Astrocyte (in vitro differentiated cells and primary cell): ENCODE results near the gene YTHDF1. TPM values are rescaled to one million over a fixed set of nuclear protein-coding genes. Genes with fewer than 3 reads are reported as not detected.

ENCODE experiments used
- DNase-seq: peaks from one replicate; pipeline ENCODE4 v3.0.0-alpha.2; 2010; ENCODE audit warnings: low read depth
- FAIRE-seq: peaks from 2 replicates; lab custom pipeline; 2011; peaks lifted over from hg19 to GRCh38; lab: Jason Lieb, UNC
- H2AFZ ChIP-seq: 2 replicates; pipeline ENCODE4 v1.6.0; 2012; ENCODE audit warnings: low read depth, low read length, inconsistent platforms
- H3K27ac ChIP-seq: 2 replicates; pipeline ENCODE4 v1.5.1; 2011; ENCODE audit warnings: low read depth, low read length, inconsistent platforms
- H3K27me3 ChIP-seq: 2 replicates; pipeline ENCODE4 v1.6.0; 2011; ENCODE audit warnings: low read length, inconsistent platforms; ENCODE audit not compliant: insufficient read depth
- H3K36me3 ChIP-seq: 2 replicates; pipeline ENCODE4 v1.5.1; 2011; ENCODE audit warnings: low read length, inconsistent platforms; ENCODE audit not compliant: insufficient read depth
- H3K4me1 ChIP-seq: 2 replicates; pipeline ENCODE4 v1.5.1; 2011; ENCODE audit warnings: low read length, inconsistent platforms; ENCODE audit not compliant: insufficient read depth
- H3K4me2 ChIP-seq: 2 replicates; pipeline ENCODE4 v1.6.0; 2012; ENCODE audit warnings: low read length, inconsistent platforms
- H3K4me3 ChIP-seq: 2 replicates; pipeline ENCODE4 v1.5.1; 2011; ENCODE audit warnings: low read depth, mild to moderate bottlenecking, low read length, inconsistent platforms; ENCODE audit not compliant: insufficient read depth
- H3K79me2 ChIP-seq: 2 replicates; pipeline ENCODE4 v1.6.0; 2012; ENCODE audit warnings: mild to moderate bottlenecking, low read length, inconsistent platforms; ENCODE audit not compliant: insufficient read depth
- H3K9ac ChIP-seq: 2 replicates; pipeline ENCODE4 v1.6.0; 2012; ENCODE audit warnings: mild to moderate bottlenecking, low read length, inconsistent platforms
- H3K9me3 ChIP-seq: 2 replicates; pipeline ENCODE4 v1.5.1; 2012; ENCODE audit warnings: low read depth, mild to moderate bottlenecking, low read length, inconsistent platforms; ENCODE audit not compliant: insufficient read depth
- H4K20me1 ChIP-seq: 2 replicates; pipeline ENCODE4 v1.6.0; 2012; ENCODE audit warnings: low read length, inconsistent platforms; ENCODE audit not compliant: insufficient read depth
- H3K27ac Mint-ChIP-seq: one replicate; pipeline ENCODE4 v1.8.0; 2021; ENCODE audit warnings: mild to moderate bottlenecking, mixed read lengths; ENCODE audit not compliant: unreplicated experiment
- H3K27me3 Mint-ChIP-seq: one replicate; pipeline ENCODE4 v1.8.0; 2021; ENCODE audit warnings: low read depth, mixed read lengths; ENCODE audit not compliant: unreplicated experiment
- H3K36me3 Mint-ChIP-seq: one replicate; pipeline ENCODE4 v1.8.0; 2021; ENCODE audit warnings: low read depth, mixed read lengths; ENCODE audit not compliant: unreplicated experiment
- H3K4me1 Mint-ChIP-seq: one replicate; pipeline ENCODE4 v1.8.0; 2021; ENCODE audit warnings: low read depth, mixed read lengths; ENCODE audit not compliant: unreplicated experiment
- H3K4me3 Mint-ChIP-seq: one replicate; pipeline ENCODE4 v1.8.0; 2021; ENCODE audit warnings: mild to moderate bottlenecking, moderate library complexity, mixed read lengths; ENCODE audit not compliant: unreplicated experiment
- H3K9me3 Mint-ChIP-seq: one replicate; pipeline ENCODE4 v1.8.0; 2021; ENCODE audit warnings: mild to moderate bottlenecking, mixed read lengths; ENCODE audit not compliant: unreplicated experiment
- EZH2 ChIP-seq: IDR thresholded peaks from 2 replicates; pipeline ENCODE4 v1.6.1; 2012; ENCODE audit warnings: mild to moderate bottlenecking, low read length, inconsistent platforms; ENCODE audit not compliant: insufficient read depth
- total RNA-seq: library from RNA; stranded (reverse); gene quantifications from 2 replicates; pipeline ENCODE4 v1.2.1, GENCODE V29; 2021
- TF ChIP-seq, protein P1 (sequence below): IDR thresholded peaks from 2 replicates; pipeline ENCODE4 v1.5.1; 2011; ENCODE audit warnings: low read depth, mild to moderate bottlenecking, inconsistent platforms, low read length, moderate library complexity; ENCODE audit not compliant: insufficient read depth

YTHDF1 gene
- total RNA-seq, 1 donor from 2014 or later, result 107 TPM

DNA sequence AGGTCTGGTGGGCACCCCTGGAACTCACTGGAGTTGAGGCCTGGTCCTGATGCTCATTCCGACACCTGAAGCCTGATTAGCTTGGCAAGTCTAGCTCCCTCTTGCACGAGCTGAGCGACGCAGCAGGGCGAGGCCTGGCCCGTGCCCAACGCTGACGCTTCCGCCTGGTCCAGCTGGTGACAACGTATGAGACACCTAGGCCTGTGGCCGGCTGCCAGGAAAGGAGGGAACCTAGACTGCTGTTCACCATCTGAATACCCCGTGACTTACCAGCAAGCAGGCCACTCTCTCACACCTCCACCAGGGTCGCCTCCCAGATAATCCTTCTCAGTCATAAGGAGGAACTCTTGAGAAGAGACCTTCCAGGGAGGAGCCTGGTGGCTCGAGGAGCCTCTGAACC lies 24.5 kb downstream of the YTHDF1 start:
- TF ChIP-seq, protein P1, sequence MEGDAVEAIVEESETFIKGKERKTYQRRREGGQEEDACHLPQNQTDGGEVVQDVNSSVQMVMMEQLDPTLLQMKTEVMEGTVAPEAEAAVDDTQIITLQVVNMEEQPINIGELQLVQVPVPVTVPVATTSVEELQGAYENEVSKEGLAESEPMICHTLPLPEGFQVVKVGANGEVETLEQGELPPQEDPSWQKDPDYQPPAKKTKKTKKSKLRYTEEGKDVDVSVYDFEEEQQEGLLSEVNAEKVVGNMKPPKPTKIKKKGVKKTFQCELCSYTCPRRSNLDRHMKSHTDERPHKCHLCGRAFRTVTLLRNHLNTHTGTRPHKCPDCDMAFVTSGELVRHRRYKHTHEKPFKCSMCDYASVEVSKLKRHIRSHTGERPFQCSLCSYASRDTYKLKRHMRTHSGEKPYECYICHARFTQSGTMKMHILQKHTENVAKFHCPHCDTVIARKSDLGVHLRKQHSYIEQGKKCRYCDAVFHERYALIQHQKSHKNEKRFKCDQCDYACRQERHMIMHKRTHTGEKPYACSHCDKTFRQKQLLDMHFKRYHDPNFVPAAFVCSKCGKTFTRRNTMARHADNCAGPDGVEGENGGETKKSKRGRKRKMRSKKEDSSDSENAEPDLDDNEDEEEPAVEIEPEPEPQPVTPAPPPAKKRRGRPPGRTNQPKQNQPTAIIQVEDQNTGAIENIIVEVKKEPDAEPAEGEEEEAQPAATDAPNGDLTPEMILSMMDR, result no peak
- TF ChIP-seq EZH2, result no peak
- H3K27ac Mint-ChIP-seq, result no peak overlapping the region

DNA sequence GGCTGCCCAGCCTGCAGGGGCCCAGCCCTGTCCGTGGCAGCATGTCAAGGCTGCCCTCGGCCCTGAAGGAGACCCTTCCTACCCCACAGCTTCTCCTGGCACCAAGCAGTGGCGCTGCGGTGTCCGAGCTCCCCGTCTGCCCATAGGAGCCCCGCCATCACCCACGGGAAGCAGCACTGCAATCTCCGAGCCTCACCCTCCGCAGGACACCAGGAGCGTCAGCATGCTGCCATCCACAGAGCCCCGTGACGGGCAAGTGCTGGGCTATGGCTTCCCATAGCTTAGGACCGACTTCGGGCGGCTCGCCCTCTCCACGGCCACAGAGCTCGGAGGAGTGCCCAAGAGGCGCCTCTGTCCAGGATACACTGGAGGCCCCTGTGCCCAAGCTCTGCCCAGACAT lies 25.1 kb downstream of the YTHDF1 start:
- Mint-ChIP-seq H3K4me3 (no peak overlapping the region), H3K4me1 (peaks cover 7% of the 10 kb centered on the region), H3K36me3 (peaks cover 12% of the 10 kb centered on the region), H3K27ac (no peak overlapping the region), H3K27me3 (peaks cover 8% of the 10 kb centered on the region), H3K9me3 (no peaks in the 10 kb centered on the region)
- H3K27ac ChIP-seq, result no peak overlapping the region
- no peak overlapping the region for H2AFZ ChIP-seq
- no peaks in the 10 kb centered on the region for H3K4me1 ChIP-seq
- H3K4me3 ChIP-seq, result no peak overlapping the region
- H4K20me1 ChIP-seq, result peaks cover 30% of the 10 kb centered on the region
- H3K79me2 ChIP-seq, result peaks cover 6% of the 10 kb centered on the region
- DNase-seq (no peak), FAIRE-seq (no peak)
- H3K27me3 ChIP-seq, result no peaks in the 10 kb centered on the region
- TF ChIP-seq EZH2, result no peak
- TF ChIP-seq, protein P1, result no peak
- peaks cover 11% of the 10 kb centered on the region for H3K36me3 ChIP-seq
- H3K4me2 ChIP-seq, result no peak overlapping the region
- no peaks in the 10 kb centered on the region for H3K9me3 ChIP-seq
- no peak overlapping the region for H3K9ac ChIP-seq

More for the DNA sequence above, 24.5 kb downstream of the YTHDF1 start:
- Histone ChIP-seq H3K36me3 (peaks cover 12% of the 10 kb centered on the region), H3K79me2 (peaks cover 10% of the 10 kb centered on the region), H3K4me3 (no peak overlapping the region), H3K9me3 (no peaks in the 10 kb centered on the region), H3K27me3 (no peaks in the 10 kb centered on the region), H3K4me1 (no peaks in the 10 kb centered on the region), H3K9ac (no peak overlapping the region), H2AFZ (no peak overlapping the region), H4K20me1 (peaks cover 35% of the 10 kb centered on the region), H3K27ac (no peak overlapping the region), H3K4me2 (no peak overlapping the region)
- Mint-ChIP-seq H3K36me3 (peaks cover 15% of the 10 kb centered on the region), H3K4me1 (peaks cover 10% of the 10 kb centered on the region), H3K4me3 (no peak overlapping the region), H3K9me3 (no peaks in the 10 kb centered on the region), H3K27me3 (peaks cover 8% of the 10 kb centered on the region)
- no peak for DNase-seq
- FAIRE-seq, result no peak

DNA sequence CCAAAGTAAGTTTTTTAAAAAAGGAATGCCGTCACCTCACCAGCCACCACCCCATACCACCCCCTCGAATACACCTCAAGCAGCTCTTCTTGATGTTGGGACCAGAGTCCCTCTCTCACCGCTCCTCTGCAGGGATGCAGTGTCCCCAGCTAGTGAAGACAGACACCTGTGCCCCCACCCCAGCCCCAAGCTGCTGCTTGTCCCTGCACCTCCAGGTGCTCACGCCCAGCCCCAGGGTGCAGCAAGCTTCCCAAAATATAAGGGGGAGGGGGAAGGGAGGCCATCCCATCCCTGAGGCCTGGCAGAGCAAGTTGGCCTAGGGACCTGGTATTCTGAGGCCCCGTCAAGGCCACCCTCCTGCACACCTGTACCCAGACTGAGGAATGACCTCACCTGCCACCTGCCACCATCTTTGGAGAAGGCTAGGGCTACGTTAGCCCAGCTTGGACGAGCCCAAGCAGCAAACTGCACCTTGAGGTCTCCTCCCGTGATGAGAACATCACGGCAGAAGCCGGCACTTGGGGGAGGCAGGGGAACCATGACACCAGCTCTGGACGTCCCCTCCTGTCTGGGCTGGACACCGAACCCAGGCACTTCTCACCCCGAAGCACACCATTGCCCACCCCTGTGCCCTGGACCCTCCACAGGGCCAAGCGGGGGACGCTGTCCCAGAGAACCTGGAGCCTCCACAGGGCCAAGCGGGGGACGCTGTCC lies 25.9 kb downstream of the YTHDF1 start:
- no peaks in the 10 kb centered on the region for H3K9me3 Mint-ChIP-seq
- peaks cover 8% of the 10 kb centered on the region for H3K27me3 Mint-ChIP-seq
- DNase-seq (no peak), FAIRE-seq (no peak)
- H3K27ac Mint-ChIP-seq, result no peak overlapping the region
- Histone ChIP-seq H3K9ac (no peak overlapping the region), H4K20me1 (peaks cover 21% of the 10 kb centered on the region), H3K79me2 (no peaks in the 10 kb centered on the region), H3K27ac (no peak overlapping the region), H2AFZ (no peak overlapping the region), H3K4me3 (no peak overlapping the region), H3K27me3 (no peaks in the 10 kb centered on the region), H3K4me2 (no peak overlapping the region), H3K9me3 (peaks cover 5% of the 10 kb centered on the region), H3K36me3 (peaks cover 3% of the 10 kb centered on the region), H3K4me1 (no peaks in the 10 kb centered on the region)
- peaks cover 5% of the 10 kb centered on the region for H3K36me3 Mint-ChIP-seq
- TF ChIP-seq, protein P1, result no peak
- TF ChIP-seq EZH2, result no peak
- no peak overlapping the region for H3K4me3 Mint-ChIP-seq
- H3K4me1 Mint-ChIP-seq, result peaks cover 6% of the 10 kb centered on the region
